Muscle of leg (tissue), 11 donors: Measurements from ENCODE around the gene SH3BP4. TPM values are rescaled to one million over a fixed set of nuclear protein-coding genes. Genes with fewer than 3 reads are reported as not detected.

Source experiments
- DNase-seq: peaks from one replicate; pipeline ENCODE4 v3.0.0; 2013
- H3K27ac ChIP-seq: one replicate; pipeline ENCODE4 v1.5.1; 2013; ENCODE audit warnings: mild to moderate bottlenecking, low read length, control low read depth
- H3K27me3 ChIP-seq: one replicate; pipeline ENCODE4 v1.6.1; 2013; ENCODE audit warnings: low read length; ENCODE audit not compliant: control insufficient read depth, insufficient read depth
- H3K36me3 ChIP-seq: one replicate; pipeline ENCODE4 v1.6.1; 2013; ENCODE audit warnings: low read length; ENCODE audit not compliant: control insufficient read depth, insufficient read depth
- H3K4me1 ChIP-seq: one replicate; pipeline ENCODE4 v1.6.1; 2013; ENCODE audit warnings: low read length; ENCODE audit not compliant: control insufficient read depth, insufficient read depth
- H3K4me3 ChIP-seq: one replicate; pipeline ENCODE4 v1.5.1; 2013; ENCODE audit warnings: low read length, control low read depth
- H3K9me3 ChIP-seq: replicated peaks from 2 replicates; pipeline ENCODE4 v1.6.1; 2013; ENCODE audit warnings: low read depth, low read length; ENCODE audit not compliant: control insufficient read depth
- WGBS: methylation state at CpG from one replicate; pipeline ENCODE4 v1.1.5; 2013; ENCODE audit warnings: missing lambda C conversion rate; ENCODE audit not compliant: insufficient coverage; 5-methylcytosine and 5-hydroxymethylcytosine counted together
- polyA plus RNA-seq, 8 donors: library from polyadenylated mRNA; unstranded; fragments of 120-200 nt; gene quantifications; one replicate each; pipeline versions ENCODE4 v1.2.1 to v1.2.3, GENCODE V29; 2013; ENCODE audit warnings: inconsistent platforms in 1 of 8, low replicate concordance in 1 of 8; ENCODE audit not compliant: insufficient read length in 8 of 8, insufficient read depth in 1 of 8
- total RNA-seq: library from RNA; stranded (reverse); fragments of 120-200 nt; gene quantifications from one replicate; pipeline ENCODE4 v1.2.4, GENCODE V29; 2013

SH3BP4 gene
- total and polyA plus RNA-seq, 9 donors, result 10.2 to 20.4 (median 14.8) TPM

DNA sequence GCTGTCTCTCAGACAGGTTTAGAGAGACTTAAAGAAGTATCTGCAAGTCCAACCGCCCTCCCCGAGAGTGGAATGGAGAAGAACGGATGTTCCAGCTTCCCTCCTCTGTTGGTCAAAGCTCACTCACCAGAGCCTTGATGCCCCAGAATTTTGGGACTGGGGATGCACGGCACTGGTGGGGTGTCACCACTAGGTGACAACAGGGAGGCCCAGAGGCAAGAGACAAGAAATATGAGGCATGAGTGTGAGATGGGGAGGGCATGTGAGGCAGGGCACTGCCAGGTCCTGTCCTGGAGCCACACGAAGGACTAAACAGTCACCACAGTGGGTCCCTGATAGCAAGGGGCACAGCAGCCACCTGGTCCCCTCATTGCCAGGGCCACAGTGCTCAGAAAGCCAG is 35.1 kb upstream of the SH3BP4 start:
- H3K27ac ChIP-seq, result no peak overlapping the region
- no peak overlapping the region for H3K4me3 ChIP-seq
- no peaks in the 10 kb centered on the region for H3K27me3 ChIP-seq
- no peaks in the 10 kb centered on the region for H3K36me3 ChIP-seq
- no peaks in the 10 kb centered on the region for H3K9me3 ChIP-seq
- no peak for DNase-seq
- no peaks in the 10 kb centered on the region for H3K4me1 ChIP-seq
- 74% methylated on average over 2 of the region's 5 CpGs for WGBS

- Histone ChIP-seq H3K9me3 (no peaks in the 10 kb centered on the region), H3K27ac (no peak overlapping the region), H3K27me3 (no peaks in the 10 kb centered on the region), H3K36me3 (no peaks in the 10 kb centered on the region), H3K4me3 (no peak overlapping the region), H3K4me1 (no peaks in the 10 kb centered on the region)
- no peak for DNase-seq
- WGBS, result no CpG with 5 or more reads among the region's 6 CpGs
Measured at GRCh38 chr2:234917211-234917975, 34.4 kb upstream of the SH3BP4 start.

- WGBS, result 100% methylated on average over 1 of the region's 3 CpGs
Measured at GRCh38 chr2:234919711-234920110, 32.1 kb upstream of the SH3BP4 start.

DNA sequence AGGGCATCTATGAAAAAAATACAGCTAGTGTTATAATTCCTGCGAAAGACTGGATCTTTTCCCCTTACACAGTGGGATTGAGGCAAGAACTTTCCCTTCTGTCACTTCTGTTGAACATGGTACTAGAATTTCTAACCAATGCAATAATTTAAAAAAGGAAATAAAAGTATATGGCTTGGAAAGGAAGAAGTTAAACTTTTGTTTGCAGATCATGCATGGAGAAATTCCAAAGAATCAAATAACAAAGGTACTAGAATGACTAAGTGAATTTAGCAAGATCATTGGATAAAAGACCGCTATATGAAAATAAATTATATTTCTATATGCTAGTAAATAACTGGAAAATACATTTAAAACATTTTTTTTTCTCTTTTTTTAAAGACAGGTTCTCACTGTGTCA is 31.0 kb upstream of the SH3BP4 start:
- H3K27me3 ChIP-seq, result no peaks in the 10 kb centered on the region
- H3K4me1 ChIP-seq, result no peaks in the 10 kb centered on the region
- peaks cover 2% of the 10 kb centered on the region for H3K9me3 ChIP-seq
- H3K27ac ChIP-seq, result no peak overlapping the region
- no CpG with 5 or more reads among the region's 2 CpGs for WGBS
- no peak for DNase-seq
- H3K4me3 ChIP-seq, result no peak overlapping the region
- H3K36me3 ChIP-seq, result no peaks in the 10 kb centered on the region

More at GRCh38 chr2:234919711-234920110, 32.1 kb upstream of the SH3BP4 start:
- Histone ChIP-seq H3K4me3 (no peak overlapping the region), H3K4me1 (no peaks in the 10 kb centered on the region), H3K27ac (no peak overlapping the region), H3K27me3 (no peaks in the 10 kb centered on the region), H3K36me3 (no peaks in the 10 kb centered on the region), H3K9me3 (no peaks in the 10 kb centered on the region)
- no peak for DNase-seq

DNA sequence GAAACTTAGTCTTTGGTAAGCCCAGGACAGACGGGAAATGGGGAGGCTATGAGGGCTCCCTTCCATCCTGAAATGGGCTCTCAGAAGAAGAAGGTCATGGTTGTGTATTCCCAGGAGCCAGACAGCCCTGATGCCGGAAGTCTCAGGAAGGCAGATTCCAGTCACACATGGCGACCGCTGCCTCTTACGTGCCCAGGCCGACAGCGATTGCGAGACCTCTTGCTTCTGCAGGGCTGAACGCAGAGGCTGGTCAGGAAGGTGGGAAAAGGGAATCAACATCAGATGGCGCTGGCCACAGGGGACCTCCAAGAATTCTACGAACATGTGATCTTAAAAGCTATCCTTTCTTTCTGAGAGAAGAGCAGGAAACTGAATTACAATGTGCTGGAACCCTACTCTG is 22.8 kb upstream of the SH3BP4 start:
- no peak overlapping the region for H3K4me3 ChIP-seq
- no peaks in the 10 kb centered on the region for H3K4me1 ChIP-seq
- WGBS, result 84% methylated on average over 9 of the region's 11 CpGs
- H3K36me3 ChIP-seq, result no peaks in the 10 kb centered on the region
- no peaks in the 10 kb centered on the region for H3K27me3 ChIP-seq
- H3K27ac ChIP-seq, result no peak overlapping the region
- no peak for DNase-seq
- peaks cover 2% of the 10 kb centered on the region for H3K9me3 ChIP-seq

DNA sequence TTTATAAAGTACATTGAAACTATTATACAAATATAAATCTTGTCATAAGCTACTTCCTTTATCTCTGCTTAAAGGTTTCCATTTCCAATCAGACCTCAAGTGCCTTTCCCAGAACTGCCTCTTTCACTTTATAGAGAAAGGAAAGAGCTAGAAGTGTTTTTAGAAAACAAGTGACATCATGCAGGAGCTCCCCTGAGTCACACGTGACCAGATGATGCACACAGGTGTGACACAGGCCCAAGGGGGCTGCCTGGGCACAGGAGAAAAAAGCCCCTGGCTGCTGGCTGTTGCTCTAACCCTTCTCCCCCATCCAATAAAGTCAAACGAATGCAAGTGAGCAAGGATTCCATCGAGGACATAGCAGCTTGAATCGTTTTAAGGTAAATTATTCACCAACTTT is 21.4 kb upstream of the SH3BP4 start:
- 74% methylated on average over 3 of the region's 4 CpGs for WGBS

GRCh38 chr2:234931371-234931770 is 20.4 kb upstream of the SH3BP4 start:
- no peaks in the 10 kb centered on the region for H3K4me1 ChIP-seq

More for the DNA sequence above, 21.4 kb upstream of the SH3BP4 start:
- Histone ChIP-seq H3K36me3 (no peaks in the 10 kb centered on the region), H3K27ac (no peak overlapping the region), H3K9me3 (no peaks in the 10 kb centered on the region), H3K27me3 (no peaks in the 10 kb centered on the region), H3K4me1 (no peaks in the 10 kb centered on the region), H3K4me3 (no peak overlapping the region)
- no peak for DNase-seq

GRCh38 chr2:234932591-234933168 is 19.1 kb upstream of the SH3BP4 start:
- no peak for DNase-seq
- Histone ChIP-seq H3K4me1 (no peaks in the 10 kb centered on the region), H3K27ac (no peak overlapping the region), H3K4me3 (no peak overlapping the region), H3K27me3 (no peaks in the 10 kb centered on the region), H3K36me3 (no peaks in the 10 kb centered on the region), H3K9me3 (no peaks in the 10 kb centered on the region)
- 51% methylated on average over 8 of the region's 12 CpGs for WGBS

More at GRCh38 chr2:234931371-234931770, 20.4 kb upstream of the SH3BP4 start:
- WGBS, result no CpG with 5 or more reads among the region's 2 CpGs
- no peak for DNase-seq
- Histone ChIP-seq H3K27me3 (no peaks in the 10 kb centered on the region), H3K27ac (no peak overlapping the region), H3K9me3 (no peaks in the 10 kb centered on the region), H3K36me3 (no peaks in the 10 kb centered on the region), H3K4me3 (no peak overlapping the region)

GRCh38 chr2:234935311-234935710 is 16.5 kb upstream of the SH3BP4 start:
- Histone ChIP-seq H3K9me3 (no peaks in the 10 kb centered on the region), H3K36me3 (no peaks in the 10 kb centered on the region), H3K4me1 (no peaks in the 10 kb centered on the region), H3K27ac (no peak overlapping the region), H3K27me3 (peaks cover 6% of the 10 kb centered on the region), H3K4me3 (no peak overlapping the region)
- no peak for DNase-seq
- whole genome bisulfite sequencing, result 80% methylated on average over 1 of the region's 5 CpGs

- no peaks in the 10 kb centered on the region for H3K9me3 ChIP-seq
- H3K27ac ChIP-seq, result no peak overlapping the region
- DNase-seq, result no peak
- 69% methylated on average over 4 of the region's 4 CpGs for WGBS
- no peak overlapping the region for H3K4me3 ChIP-seq
- H3K36me3 ChIP-seq, result no peaks in the 10 kb centered on the region
- H3K4me1 ChIP-seq, result no peaks in the 10 kb centered on the region
- H3K27me3 ChIP-seq, result peaks cover 8% of the 10 kb centered on the region
Measured at GRCh38 chr2:234939576-234939975, 12.2 kb upstream of the SH3BP4 start.
